Peyer's patch (tissue), 4 donors: ENCODE results near the gene ZFYVE26.
A peak's percentile ranks its signal among the peaks of the same experiment; 100 is the strongest.

Experiments used
- CTCF ChIP-seq, 6 experiments: fragments of 450-650 bp in 4 of 6; fragments of 200-600 bp in 2 of 6; sonication (generic) in 1 of 6; IDR thresholded peaks; one replicate each; pipeline ENCODE4 v1.5.1; 2017 to 2019; ENCODE audit warnings: antibody characterized with exemption in 6 of 6, mild to moderate bottlenecking in 3 of 6, moderate library complexity in 1 of 6
- POLR2A ChIP-seq, 2 donors: fragments of 450-650 bp; IDR thresholded peaks; one replicate each; pipeline ENCODE4 v1.5.1; 2017; ENCODE audit warnings: antibody characterized with exemption in 2 of 2, mild to moderate bottlenecking in 2 of 2, moderate library complexity in 2 of 2

- TF ChIP-seq CTCF (IDR thresholded peaks at IDR 0.05) (peak in 1 of 6 experiments; percentile 6), POLR2A (IDR thresholded peaks at IDR 0.05) (peak in 1 of 2 donors; percentile 56)
Measured at GRCh38 chr14:67816326-67817002, at the start of gene ZFYVE26.
